Heart right ventricle (tissue), 16 donors: ENCODE measurements around the gene NPFFR1. TPM values are rescaled to one million over a fixed set of nuclear protein-coding genes. Genes with fewer than 3 reads are reported as not detected.

Source experiments
- ATAC-seq, 8 donors: fragments of 200-7000 bp; cut with Tn5 transposase; one replicate each; pipeline ENCODE4 v1.9.1; 2020; ENCODE audit warnings: mild to moderate bottlenecking in 8 of 8, moderate library complexity in 8 of 8, moderate number of reproducible peaks in 1 of 8
- DNase-seq, 2 donors: peaks; one replicate each; pipeline ENCODE4 v3.0.0-alpha.2; 2020
- H3K27ac ChIP-seq, 10 donors: fragments of 200-600 bp; sonication (generic) in 2 of 10; one replicate each; pipeline versions ENCODE4 v1.5.0 to v1.8.0; 2020 to 2022; ENCODE audit warnings: mild to moderate bottlenecking in 3 of 10
- H3K27me3 ChIP-seq, 7 donors: fragments of 200-600 bp; one replicate each; pipeline ENCODE4 v1.8.0; 2021 to 2022; ENCODE audit warnings: mild to moderate bottlenecking in 2 of 7
- H3K36me3 ChIP-seq, 9 donors: fragments of 200-600 bp; sonication (generic) in 1 of 9; one replicate each; pipeline versions ENCODE4 v1.5.0 to v1.8.0; 2020 to 2022; ENCODE audit warnings: mild to moderate bottlenecking in 2 of 9
- H3K4me1 ChIP-seq, 9 donors: fragments of 200-600 bp; sonication (generic) in 1 of 9; one replicate each; pipeline versions ENCODE4 v1.5.0 to v1.8.0; 2020 to 2022; ENCODE audit warnings: mild to moderate bottlenecking in 4 of 9
- H3K4me3 ChIP-seq, 10 donors: fragments of 200-600 bp; sonication (generic) in 2 of 10; one replicate each; pipeline versions ENCODE4 v1.5.0 to v1.8.0; 2020 to 2022; ENCODE audit warnings: mild to moderate bottlenecking in 7 of 10, moderate library complexity in 2 of 10
- H3K9me3 ChIP-seq, 11 donors: fragments of 200-600 bp in 10 of 11; sonication (generic) in 2 of 11; one replicate each; pipeline versions ENCODE4 v1.5.0 to v1.8.0; 2013 to 2022; ENCODE audit warnings: mild to moderate bottlenecking in 2 of 11, control low read depth in 1 of 11, moderate library complexity in 1 of 11
- WGBS, 2 donors: extraction: QIAGEN DNeasy Blood & Tissue Kit; methylation state at CpG; one replicate each; pipeline ENCODE4 v1.1.7; 2013; ENCODE audit warnings: inconsistent platforms in 1 of 2; 5-methylcytosine and 5-hydroxymethylcytosine counted together
- intact Hi-C, 10 donors: fragments of 100-400 bp; cut with DNase I; formaldehyde crosslinking; loops; one replicate each; pipeline versions ENCODE4 v1.11.1 to v1.14.2; 2022
- polyA plus RNA-seq, 2 donors: library from polyadenylated mRNA; stranded (reverse); fragments of 200-250 nt; gene quantifications; one replicate each; pipeline ENCODE4 v1.2.3, GENCODE V29; 2013
- total RNA-seq, 10 donors: library from RNA; stranded (reverse); fragmentation: NEBNext Ultra II Directional in 3 of 10; extraction: Animal tissue kit (Norgen Biotek cat#: 25700) in 3 of 10; gene quantifications; one replicate each; pipeline versions ENCODE4 v1.2.1 to v1.2.4, GENCODE V29; 2021 to 2023
- TF ChIP-seq, protein P1 (sequence below), 9 donors: fragments of 200-600 bp; sonication (generic) in 2 of 9; IDR thresholded peaks; one replicate each; pipeline versions ENCODE4 v1.5.0 to v1.8.0; 2021 to 2022; ENCODE audit warnings: antibody characterized with exemption in 9 of 9, mild to moderate bottlenecking in 5 of 9, moderate library complexity in 1 of 9
- donor health status: Arrhythmogenic right ventricular cardiomyopathy.
- donor health status: ischemic (EF 13 %, LVEDD 7.1; RV severe dilation, severe dysfunction).
- donor health status: healthy with polysubstance abuse.
- donor health status: DM: no; HTN: yes; CAD: no.
- donor health status: DM: no; HTN: no; CAD: no.
- donor health status: ischemic (EF 25% LVEDD 6.9; RV normal size, moderate dysfunction).
- donor health status: ischemic (EF 25% LVEDD 5.7; RV mildly dilated, moderate dysfunction).
- donor health status: healthy.
- donor health status: DM: yes; HTN: yes; CAD: no.
- donor health status: Ischemic cardiomyopathy.
- donor health status: ischemic (EF 35%, LVEDD 5.7; RV mildly dilated, moderate dysfunction).
- donor health status: nonischemic (EF 11% LVEDD 7.7; RV severe dilation, severe dysfunction).
- donor health status: DM: yes; HTN: yes; CAD: no.
- donor health status: PGD.
- donor health status: ischemic (EF 29% LVEDD 5.4; RV normal size, mild dysfunction).
- donor health status: nonischemic (EF 23%, LVEDD 6.1; RV moderate dilation, normal function).

The NPFFR1 gene
- total and polyA plus RNA-seq, 12 donors, result 0.07 TPM; not detected in 11

DNA sequence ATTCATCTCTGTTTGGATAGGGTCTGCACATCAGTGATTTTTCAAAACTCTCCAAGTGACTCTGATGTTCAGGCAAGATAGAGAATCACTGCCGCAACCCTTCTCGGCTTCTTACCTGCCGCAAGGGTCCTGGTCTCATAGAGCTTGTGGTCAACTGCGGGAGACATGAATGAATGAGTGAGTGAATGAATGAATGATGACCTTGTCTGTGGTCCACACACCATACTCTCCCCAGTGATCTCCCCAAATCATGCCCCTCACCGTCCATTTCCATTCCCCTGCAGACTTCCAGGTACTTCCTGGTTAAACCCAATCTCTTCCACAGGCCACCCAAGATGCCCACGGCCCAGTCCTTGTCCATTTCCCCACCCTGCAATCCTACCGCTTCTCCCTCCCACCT is 5.9 kb upstream of the NPFFR1 start:
- intact Hi-C loops, result loop anchor here in 1 of 10 donors (10.0 kb wide), 1 partner anchor 55 kb away; the partner anchor contains the start of gene PPA1
- ATAC-seq (no peak), DNase-seq (no peak)
- Histone ChIP-seq H3K27me3 (peaks cover 0 to 28% (median 20%) of the 10 kb centered on the region in 7 donors), H3K4me3 (no peak overlapping the region), H3K36me3 (no peaks in the 10 kb centered on the region), H3K27ac (no peak overlapping the region), H3K9me3 (no peaks in the 10 kb centered on the region), H3K4me1 (no peaks in the 10 kb centered on the region)
- TF ChIP-seq, protein P1, sequence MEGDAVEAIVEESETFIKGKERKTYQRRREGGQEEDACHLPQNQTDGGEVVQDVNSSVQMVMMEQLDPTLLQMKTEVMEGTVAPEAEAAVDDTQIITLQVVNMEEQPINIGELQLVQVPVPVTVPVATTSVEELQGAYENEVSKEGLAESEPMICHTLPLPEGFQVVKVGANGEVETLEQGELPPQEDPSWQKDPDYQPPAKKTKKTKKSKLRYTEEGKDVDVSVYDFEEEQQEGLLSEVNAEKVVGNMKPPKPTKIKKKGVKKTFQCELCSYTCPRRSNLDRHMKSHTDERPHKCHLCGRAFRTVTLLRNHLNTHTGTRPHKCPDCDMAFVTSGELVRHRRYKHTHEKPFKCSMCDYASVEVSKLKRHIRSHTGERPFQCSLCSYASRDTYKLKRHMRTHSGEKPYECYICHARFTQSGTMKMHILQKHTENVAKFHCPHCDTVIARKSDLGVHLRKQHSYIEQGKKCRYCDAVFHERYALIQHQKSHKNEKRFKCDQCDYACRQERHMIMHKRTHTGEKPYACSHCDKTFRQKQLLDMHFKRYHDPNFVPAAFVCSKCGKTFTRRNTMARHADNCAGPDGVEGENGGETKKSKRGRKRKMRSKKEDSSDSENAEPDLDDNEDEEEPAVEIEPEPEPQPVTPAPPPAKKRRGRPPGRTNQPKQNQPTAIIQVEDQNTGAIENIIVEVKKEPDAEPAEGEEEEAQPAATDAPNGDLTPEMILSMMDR (IDR thresholded peaks at IDR 0.05), result no peak
- WGBS, 2 donors, result 85 to 94% methylated on average over 7 of the region's 7 CpGs

DNA sequence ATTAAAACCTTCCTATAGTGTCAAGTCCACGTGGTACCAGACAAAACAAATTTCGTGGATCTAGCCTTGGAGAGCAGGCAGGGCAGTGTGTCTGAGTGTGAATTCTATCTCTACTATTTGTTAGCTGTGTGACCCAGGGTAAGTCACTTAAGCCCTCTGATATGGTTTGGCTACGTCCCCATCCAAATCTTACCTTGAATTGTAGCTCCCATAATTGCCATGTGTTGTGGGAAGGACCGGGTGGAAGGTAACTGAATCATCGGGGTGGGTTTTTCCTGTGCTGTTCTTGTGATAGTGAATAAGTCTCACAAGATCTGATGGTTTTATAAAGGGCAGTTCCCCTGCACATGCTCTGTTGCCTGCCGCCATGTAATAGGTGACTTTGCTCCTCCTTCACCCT is 2.8 kb upstream of the NPFFR1 start:
- H3K27me3 ChIP-seq, result peaks cover 10 to 60% (median 47%) of the 10 kb centered on the region in 7 donors
- no peaks in the 10 kb centered on the region for H3K36me3 ChIP-seq
- TF ChIP-seq, protein P1 (IDR thresholded peaks at IDR 0.05), result no peak
- peaks cover 0 to 3% (median 0%) of the 10 kb centered on the region in 11 donors for H3K9me3 ChIP-seq
- H3K4me3 ChIP-seq, result no peak overlapping the region
- ATAC-seq (no peak), DNase-seq (no peak)
- peaks cover 2 to 10% (median 8%) of the 10 kb centered on the region in 9 donors for H3K4me1 ChIP-seq
- intact Hi-C loops, result no loop called here
- no peak overlapping the region for H3K27ac ChIP-seq
- WGBS, 2 donors, result 89 to 93% methylated on average over 6 of the region's 6 CpGs

DNA sequence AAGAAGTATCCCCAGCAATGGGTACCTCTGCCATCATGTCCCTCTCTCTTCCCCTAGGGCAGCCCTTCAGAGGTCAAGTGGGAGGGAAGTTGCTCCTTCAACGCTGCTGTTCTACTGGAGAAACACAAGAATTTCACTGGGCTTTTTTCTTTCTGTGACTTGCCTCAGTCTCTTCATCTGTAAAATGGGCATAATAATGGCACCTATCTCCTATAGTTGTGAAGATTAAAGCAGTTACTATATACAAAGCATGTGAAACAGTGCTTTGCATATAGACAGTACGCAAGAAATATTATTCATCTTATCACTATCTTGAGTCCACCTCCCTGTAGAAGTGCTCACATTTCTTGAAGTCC is 1.6 kb upstream of the NPFFR1 start:
- WGBS, 2 donors, result 91 to 94% methylated on average over 2 of the region's 2 CpGs
- peaks cover 10 to 66% (median 47%) of the 10 kb centered on the region in 7 donors for H3K27me3 ChIP-seq
- H3K4me3 ChIP-seq, result no peak overlapping the region
- TF ChIP-seq, protein P1 (IDR thresholded peaks at IDR 0.05), result no peak
- no peaks in the 10 kb centered on the region for H3K36me3 ChIP-seq
- ATAC-seq, result no peak
- intact Hi-C loops, result no loop called here
- H3K27ac ChIP-seq, result no peak overlapping the region
- peaks cover 0 to 3% (median 0%) of the 10 kb centered on the region in 11 donors for H3K9me3 ChIP-seq
- DNase-seq, result no peak
- H3K4me1 ChIP-seq, result peaks cover 2 to 10% (median 8%) of the 10 kb centered on the region in 9 donors

DNA sequence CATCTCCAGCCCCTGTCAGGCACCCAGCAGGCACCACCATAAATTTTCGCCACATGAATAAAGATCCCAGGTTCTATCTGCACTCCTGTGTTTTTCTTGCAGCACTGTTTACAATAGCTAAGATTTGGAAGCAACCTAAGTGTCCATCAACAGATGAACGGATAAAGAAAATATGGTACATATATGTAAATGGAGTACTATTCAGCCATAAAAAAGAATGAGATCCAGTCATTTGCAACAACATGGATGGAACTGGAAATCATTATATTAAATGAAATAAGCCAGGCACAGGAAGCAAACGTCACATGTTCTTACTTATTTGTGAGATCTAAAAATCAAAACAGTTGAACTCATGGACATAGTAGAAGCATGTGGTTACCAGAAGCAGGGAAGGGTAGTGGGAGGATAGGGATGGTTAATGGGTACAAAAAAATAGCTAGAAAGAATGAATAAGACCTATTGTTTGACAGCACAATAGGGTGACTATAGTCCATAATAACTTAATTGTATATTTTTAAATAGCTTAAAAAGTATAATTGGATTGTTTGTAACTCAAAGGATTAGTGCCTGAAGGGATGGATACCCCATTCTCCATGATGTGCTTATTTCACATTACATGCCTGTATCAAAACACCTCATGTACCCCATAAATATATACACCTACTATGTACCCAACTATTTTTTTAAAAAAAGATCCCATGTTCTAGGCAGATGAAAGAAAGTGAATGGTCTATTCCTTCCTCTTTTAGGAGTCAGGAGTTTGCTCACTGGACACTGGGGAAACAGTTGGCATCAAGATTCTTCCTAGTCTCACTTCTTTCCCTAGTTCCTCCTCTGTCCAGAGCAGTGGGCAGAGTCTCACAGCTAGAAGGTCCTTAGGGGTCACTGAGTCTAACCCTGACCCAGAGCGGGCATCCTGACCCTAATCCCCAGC is 1.0 kb upstream of the NPFFR1 start:
- H3K36me3 ChIP-seq, result no peaks in the 10 kb centered on the region
- H3K4me3 ChIP-seq, result no peak overlapping the region
- intact Hi-C loops, result no loop called here
- no peak overlapping the region for H3K27ac ChIP-seq
- no peak for DNase-seq
- H3K4me1 ChIP-seq, result peaks cover 2 to 13% (median 8%) of the 10 kb centered on the region in 9 donors
- TF ChIP-seq, protein P1 (IDR thresholded peaks at IDR 0.05), result no peak
- no peak for ATAC-seq
- WGBS, 2 donors, result 69 to 71% methylated on average over 4 of the region's 4 CpGs
- H3K9me3 ChIP-seq, result peaks cover 0 to 3% (median 0%) of the 10 kb centered on the region in 11 donors
- H3K27me3 ChIP-seq, result peaks cover 10 to 66% (median 47%) of the 10 kb centered on the region in 7 donors
